H1 (cell line): ENCODE data around the gene RNF144A. TPM values are rescaled to one million over a fixed set of nuclear protein-coding genes. Genes with fewer than 3 reads are reported as not detected.

Experiments
- CTCF ChIA-PET: fragments of 300-600 bp; sonication (Branson Sonifier 250); formaldehyde crosslinking; loops from one replicate; lab custom pipeline; 2021; ENCODE audit not compliant: partially characterized antibody; lab: Charles Lee
- POLR2A ChIA-PET: fragments of 300-600 bp; sonication (Branson Sonifier 250); formaldehyde crosslinking; loops from one replicate; lab custom pipeline; 2021; ENCODE audit warnings: inconsistent platforms; ENCODE audit not compliant: partially characterized antibody; lab: Charles Lee
- DNase-seq, 2 experiments: peaks; one replicate each; pipeline versions ENCODE4 v3.0.0 to v3.0.0-alpha.2; 2010 to 2022; ENCODE audit warnings: low spot score in 2 of 2, low read depth in 1 of 2, mixed read lengths in 1 of 2
- FAIRE-seq: peaks from 2 replicates; lab custom pipeline; 2011; peaks lifted over from hg19 to GRCh38; lab: Jason Lieb, UNC
- H2AFZ ChIP-seq: 2 replicates; pipeline ENCODE4 v1.8.1; 2012; ENCODE audit warnings: low read length, inconsistent platforms
- H2AK5ac ChIP-seq: 2 replicates; pipeline ENCODE4 v1.6.1; 2013; ENCODE audit warnings: low read depth, low read length
- H2BK120ac ChIP-seq: replicated peaks from 2 replicates; pipeline ENCODE3; 2013; ENCODE audit warnings: low read depth, low read length, inconsistent platforms
- H2BK12ac ChIP-seq: 2 replicates; pipeline ENCODE4 v1.6.1; 2013; ENCODE audit warnings: low read depth, low read length
- H2BK15ac ChIP-seq: 2 replicates; pipeline ENCODE4 v1.6.1; 2013; ENCODE audit warnings: low read length
- H2BK20ac ChIP-seq: 2 replicates; pipeline ENCODE4 v1.6.1; 2013; ENCODE audit warnings: low read length
- H2BK5ac ChIP-seq: 2 replicates; pipeline ENCODE4 v1.6.1; 2013; ENCODE audit warnings: low read depth, low read length
- H3K14ac ChIP-seq: 2 replicates; pipeline ENCODE4 v1.6.1; 2013; ENCODE audit warnings: inconsistent platforms; ENCODE audit not compliant: insufficient read length
- H3K18ac ChIP-seq: 2 replicates; pipeline ENCODE4 v1.6.1; 2013; ENCODE audit warnings: low read length; ENCODE audit errors: extremely low read depth
- H3K23ac ChIP-seq: 2 replicates; pipeline ENCODE4 v1.6.1; 2013; ENCODE audit warnings: inconsistent platforms; ENCODE audit not compliant: insufficient read length
- H3K23me2 ChIP-seq: 2 replicates; pipeline ENCODE4 v1.6.1; 2013; ENCODE audit warnings: low read depth, low read length
- H3K27ac ChIP-seq: 2 replicates; pipeline ENCODE4 v1.6.1; 2011; ENCODE audit warnings: low read depth, low read length, inconsistent platforms
- H3K27me3 ChIP-seq, 4 experiments: replicated peaks in 1 of 4; 1 replicate in 1 of 4; 2 replicates in 3 of 4; pipeline versions ENCODE4 v1.6.1 to v1.8.1; 2011 to 2013; ENCODE audit warnings: low read length in 3 of 4, mild to moderate bottlenecking in 3 of 4, inconsistent platforms in 2 of 4, mixed read lengths in 2 of 4, moderate library complexity in 1 of 4; ENCODE audit not compliant: control insufficient read depth in 3 of 4, insufficient read depth in 3 of 4; ENCODE audit errors: extremely low read depth in 1 of 4
- H3K36me3 ChIP-seq, 4 experiments: 2 replicates each; pipeline versions ENCODE4 v1.6.1 to v1.8.1; 2011 to 2013; ENCODE audit warnings: mild to moderate bottlenecking in 4 of 4, low read length in 3 of 4, moderate library complexity in 2 of 4, control low read depth in 1 of 4, inconsistent platforms in 1 of 4; ENCODE audit not compliant: insufficient read depth in 4 of 4, control insufficient read depth in 2 of 4
- H3K4ac ChIP-seq: replicated peaks from 2 replicates; pipeline ENCODE3; 2013; ENCODE audit warnings: low read length, low read depth, mixed read lengths, inconsistent platforms; ENCODE audit not compliant: insufficient read length
- H3K4me1 ChIP-seq, 4 experiments: replicated peaks in 1 of 4; 1 replicate in 1 of 4; 2 replicates in 3 of 4; pipeline versions ENCODE4 v1.6.1 to v1.8.1; 2011 to 2013; ENCODE audit warnings: low read length in 3 of 4, inconsistent platforms in 2 of 4, mixed read lengths in 1 of 4; ENCODE audit not compliant: insufficient read depth in 4 of 4, control insufficient read depth in 3 of 4
- H3K4me2 ChIP-seq, 2 experiments: 2 replicates each; pipeline versions ENCODE4 v1.6.1 to v1.8.1; 2011 to 2013; ENCODE audit warnings: low read depth in 2 of 2, low read length in 2 of 2, control low read depth in 1 of 2, inconsistent platforms in 1 of 2, mild to moderate bottlenecking in 1 of 2; ENCODE audit not compliant: insufficient read depth in 1 of 2
- H3K4me3 ChIP-seq, 4 experiments: fragments of 200-600, 300-600 bp in 1 of 4; sonication (generic), shearing (Covaris generic), sonication (Bioruptor Twin) in 1 of 4; 2 replicates each; pipeline versions ENCODE4 v1.5.1 to v1.8.1; 2011 to 2016; ENCODE audit warnings: low read length in 4 of 4, low read depth in 3 of 4, control low read depth in 2 of 4, inconsistent platforms in 2 of 4, mild to moderate bottlenecking in 2 of 4, mixed read lengths in 1 of 4, moderate library complexity in 1 of 4; ENCODE audit not compliant: insufficient read depth in 2 of 4; ENCODE audit errors: extremely low read depth in 1 of 4
- H3K56ac ChIP-seq: replicated peaks from 2 replicates; pipeline ENCODE3; 2013; ENCODE audit warnings: low read depth, mild to moderate bottlenecking, mixed read lengths, low read length, inconsistent platforms; ENCODE audit not compliant: insufficient read length
- H3K79me1 ChIP-seq: 2 replicates; pipeline ENCODE4 v1.6.1; 2013; ENCODE audit warnings: low read depth, low read length, control low read depth
- H3K79me2 ChIP-seq, 2 experiments: 2 replicates each; pipeline versions ENCODE4 v1.6.1 to v1.8.1; 2012 to 2013; ENCODE audit warnings: low read length in 2 of 2, mild to moderate bottlenecking in 2 of 2, inconsistent platforms in 1 of 2; ENCODE audit not compliant: insufficient read depth in 2 of 2, control insufficient read depth in 1 of 2
- H3K9ac ChIP-seq, 4 experiments: replicated peaks in 1 of 4; 1 replicate in 1 of 4; 2 replicates in 3 of 4; pipeline versions ENCODE4 v1.6.1 to v1.8.1; 2011 to 2013; ENCODE audit warnings: low read depth in 3 of 4, low read length in 3 of 4, control low read depth in 2 of 4, mild to moderate bottlenecking in 2 of 4, moderate library complexity in 2 of 4, inconsistent platforms in 1 of 4; ENCODE audit errors: extremely low read depth in 1 of 4
- H3K9me3 ChIP-seq, 2 experiments: 2 replicates each; pipeline versions ENCODE4 v1.6.1 to v1.8.1; 2012 to 2013; ENCODE audit warnings: mild to moderate bottlenecking in 2 of 2, moderate library complexity in 2 of 2, control low read depth in 1 of 2, inconsistent platforms in 1 of 2, low read depth in 1 of 2, low read length in 1 of 2, mixed read lengths in 1 of 2; ENCODE audit not compliant: insufficient read depth in 2 of 2
- H4K20me1 ChIP-seq, 2 experiments: replicated peaks in 1 of 2; 2 replicates each; pipeline versions ENCODE3 to v1.8.1; 2011 to 2013; ENCODE audit warnings: inconsistent platforms in 2 of 2, low read length in 2 of 2, mild to moderate bottlenecking in 1 of 2; ENCODE audit not compliant: insufficient read depth in 2 of 2, control insufficient read depth in 1 of 2
- H4K5ac ChIP-seq: 2 replicates; pipeline ENCODE4 v1.6.1; 2013; ENCODE audit warnings: low read length, low read depth, mixed read lengths, inconsistent platforms; ENCODE audit not compliant: insufficient read length
- H4K8ac ChIP-seq: 2 replicates; pipeline ENCODE4 v1.8.0; 2013; ENCODE audit warnings: mild to moderate bottlenecking, moderate library complexity, low read length, inconsistent platforms; ENCODE audit not compliant: insufficient read depth; ENCODE audit errors: extremely low read depth
- H4K91ac ChIP-seq: replicated peaks from 2 replicates; pipeline ENCODE3; 2013; ENCODE audit warnings: low read length, mixed read lengths, inconsistent platforms; ENCODE audit not compliant: insufficient read length
- ASH2L ChIP-seq: fragments of 200-600, 300-600 bp; sonication (generic); IDR thresholded peaks from one replicate; pipeline ENCODE4 v1.7.1; 2017; ENCODE audit warnings: low read length
- CBX8 ChIP-seq: fragments of 300-800, 300-1000 bp; sonication (generic); IDR thresholded peaks from 2 replicates; pipeline ENCODE4 v1.7.1; 2016; ENCODE audit warnings: low read depth, low read length, borderline replicate concordance
- EGR1 ChIP-seq: IDR thresholded peaks from 2 replicates; pipeline ENCODE4 v1.6.1; 2011; ENCODE audit warnings: low read depth, low read length, borderline replicate concordance
- GTF2F1 ChIP-seq: IDR thresholded peaks from 2 replicates; pipeline ENCODE4 v1.6.1; 2012; ENCODE audit warnings: low read depth, low read length, improper control_type of control experiment, borderline replicate concordance
- HDAC6 ChIP-seq: IDR thresholded peaks from one replicate; pipeline ENCODE4 v1.7.1; 2012; ENCODE audit warnings: low read depth, mild to moderate bottlenecking, inconsistent platforms, low read length, moderate library complexity
- SIRT6 ChIP-seq: IDR thresholded peaks from one replicate; pipeline ENCODE4 v1.7.1; 2012; ENCODE audit warnings: low read length, inconsistent platforms
- WGBS, 2 experiments: shearing (Covaris generic) in 1 of 2; methylation state at CpG; one replicate each; pipeline versions ENCODE4 v1.1.6 to v1.1.7; 2013 to 2015; ENCODE audit warnings: low lambda C conversion rate in 2 of 2, mixed read lengths in 2 of 2, inconsistent platforms in 1 of 2, low coverage in 1 of 2, missing lambda C conversion rate in 1 of 2; ENCODE audit not compliant: insufficient replicate concordance in 2 of 2, insufficient coverage in 1 of 2, insufficient read length in 1 of 2; ENCODE audit errors: extremely low coverage in 1 of 2, missing lambda C conversion rate in 1 of 2; 5-methylcytosine and 5-hydroxymethylcytosine counted together
- polyA plus RNA-seq, 7 experiments: library from polyadenylated mRNA; depleted of rRNA in 3 of 7; stranded (reverse) in 5 of 7; unstranded in 2 of 7; fragments of >200 nt in 5 of 7; fragments of 200-250 nt in 2 of 7; gene quantifications; 1 replicate in 5 of 7; 2 replicates in 1 of 7; 4 replicates in 1 of 7; pipeline versions ENCODE4 v1.2.1 to v1.2.3, GENCODE V29; 2011 to 2013; ENCODE audit warnings: missing spikeins in 2 of 7, mixed read lengths in 2 of 7
- total RNA-seq: library from RNA; stranded (reverse); fragmentation: NEBNext Ultra II Directional; extraction: Animal tissue kit (Norgen Biotek cat#: 25700); gene quantifications from 2 replicates; pipeline ENCODE4 v1.2.1, GENCODE V29; 2021

RNF144A gene
- total and polyA plus RNA-seq, 2 of the 8 experiments (the other 6 are each of a cell fraction or from before 2014, with no cell fraction given) = 14.0 to 15.0 TPM

- H3K4ac ChIP-seq = no peak overlapping the region
- H2BK5ac ChIP-seq = no peak overlapping the region
- ChIA-PET CTCF (interaction anchor here (0.7 to 2.8 kb wide), 5 partner anchors 9 to 121 kb away, joined by 3 to 7 read pairs (median 3); no protein-coding TSS in a partner anchor), POLR2A (interaction anchor here (0.7 kb wide), 1 partner anchor 9 kb away, joined by 3 read pairs; no protein-coding TSS in a partner anchor)
- H3K18ac ChIP-seq = no peak overlapping the region
- no peak overlapping the region for H3K56ac ChIP-seq
- H3K27me3 ChIP-seq = no peaks in the 10 kb centered on the region
- no peak for DNase-seq
- H4K91ac ChIP-seq = no peak overlapping the region
- H3K36me3 ChIP-seq = no peaks in the 10 kb centered on the region; a peak in 1 of 8 replicates
- no peak overlapping the region for H2AK5ac ChIP-seq
- H3K9ac ChIP-seq = no peak overlapping the region
- no peak overlapping the region for H2BK120ac ChIP-seq
- no peak overlapping the region for H4K8ac ChIP-seq
- H2BK20ac ChIP-seq = no peak overlapping the region
- H4K5ac ChIP-seq = no peak overlapping the region
- no peak overlapping the region for H3K23ac ChIP-seq
- H3K14ac ChIP-seq = no peak overlapping the region
- H3K4me1 ChIP-seq = peaks cover 1 to 5% (median 3%) of the 10 kb centered on the region in 4 experiments; a peak in 6 of 7 replicates
- no peak overlapping the region for H2AFZ ChIP-seq
- WGBS, 2 experiments = 93% methylated on average over 10 of the region's 10 CpGs; no CpG with 5 or more reads in 1 of the 2 experiments
- no peak for FAIRE-seq
- TF ChIP-seq SIRT6 (no peak), HDAC6 (no peak), ASH2L (no peak), CBX8 (no peak), EGR1 (no peak), GTF2F1 (no peak)
- H3K4me3 ChIP-seq = no peak overlapping the region
- peaks cover 0 to 20% of the 10 kb centered on the region in 2 experiments; a peak in 2 of 4 replicates for H3K79me2 ChIP-seq
- no peak overlapping the region for H2BK12ac ChIP-seq
- H3K4me2 ChIP-seq = no peak overlapping the region
- no peak overlapping the region for H2BK15ac ChIP-seq
- no peak overlapping the region for H3K27ac ChIP-seq
- peaks cover 2 to 12% of the 10 kb centered on the region in 2 experiments for H4K20me1 ChIP-seq
- no peaks in the 10 kb centered on the region for H3K9me3 ChIP-seq
- no peaks in the 10 kb centered on the region; the same call in 1 of the 2 replicates for H3K23me2 ChIP-seq
- peaks cover 7% of the 10 kb centered on the region; the same call in 1 of the 2 replicates for H3K79me1 ChIP-seq
Measured at GRCh38 chr2:6923319-6923718, 6.1 kb downstream of the RNF144A start.
